Stimulated activated naive B cell treated with anti-CD40 and anti-IgM and Interleukin-4, amounts not matched to agents 10 μg/mL and 1 μg/mL and 100 μg/mL, for 72 hours (primary cell): ENCODE measurements around the gene PACS1.
A peak's percentile ranks its signal among the peaks of the same experiment; 100 is the strongest.

Experiments used
- ATAC-seq, 2 donors: fragments of 150-1000 bp; cut with Tn5 transposase; replicated peaks; 2 replicates each; pipeline ENCODE4 v1.10.0; 2021; ENCODE audit warnings: moderate library complexity in 1 of 2
- DNase-seq: peaks from one replicate; pipeline ENCODE4 v3.0.0; 2021
- H3K27ac Mint-ChIP-seq: one replicate; pipeline ENCODE4 v1.8.0; 2022; ENCODE audit warnings: mild to moderate bottlenecking, mixed read lengths
- H3K27me3 Mint-ChIP-seq, 2 donors: one replicate each; pipeline ENCODE4 v1.8.0; 2022; ENCODE audit warnings: mixed read lengths in 2 of 2
- H3K36me3 Mint-ChIP-seq, 2 donors: one replicate each; pipeline ENCODE4 v1.8.0; 2022; ENCODE audit warnings: mixed read lengths in 2 of 2, mild to moderate bottlenecking in 1 of 2
- H3K4me1 Mint-ChIP-seq, 2 donors: one replicate each; pipeline ENCODE4 v1.8.0; 2022; ENCODE audit warnings: mixed read lengths in 2 of 2, mild to moderate bottlenecking in 1 of 2
- H3K4me3 Mint-ChIP-seq, 2 donors: one replicate each; pipeline ENCODE4 v1.8.0; 2022; ENCODE audit warnings: mild to moderate bottlenecking in 2 of 2, mixed read lengths in 2 of 2, moderate library complexity in 1 of 2
- H3K9me3 Mint-ChIP-seq, 2 donors: one replicate each; pipeline ENCODE4 v1.8.0; 2022; ENCODE audit warnings: mixed read lengths in 2 of 2, mild to moderate bottlenecking in 1 of 2

Gene PACS1

DNA sequence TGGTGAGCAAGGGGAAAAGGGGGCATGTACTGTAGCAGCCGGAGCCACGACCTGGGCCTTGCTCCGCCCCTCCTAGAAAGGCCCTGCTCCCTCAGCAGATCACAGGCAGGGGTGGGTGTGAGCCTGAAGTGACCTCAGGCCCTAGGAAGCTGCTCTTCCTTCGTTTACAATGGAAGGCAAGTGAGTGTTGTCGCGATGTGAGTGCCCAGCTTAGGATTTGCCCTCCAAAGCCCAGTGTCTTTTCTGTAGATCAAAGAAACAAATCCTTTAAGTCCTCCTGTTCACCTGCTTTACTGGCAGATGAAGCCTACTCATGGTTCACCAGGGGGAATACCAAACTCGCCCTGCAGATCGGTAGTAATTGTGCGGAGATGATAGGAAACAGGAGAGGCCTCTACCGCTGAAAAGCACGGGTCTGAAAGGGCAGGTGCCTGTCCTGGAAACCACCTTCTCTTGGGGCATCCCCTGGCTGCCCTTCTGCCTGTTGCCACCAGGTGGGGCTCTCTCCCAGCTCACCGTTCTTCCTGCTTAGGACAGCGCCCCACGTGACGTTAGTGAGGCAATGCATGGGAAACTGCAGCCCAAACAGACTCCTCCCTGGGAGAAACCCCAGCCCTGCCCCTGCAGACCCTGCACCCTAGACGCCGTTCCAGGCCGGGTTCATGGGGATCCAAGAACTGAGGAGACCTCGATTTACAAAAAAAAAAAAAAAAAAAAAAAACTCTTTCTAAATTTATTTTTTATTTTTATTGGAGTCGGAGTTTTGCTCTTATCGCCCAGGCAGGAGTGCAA lies 152.5 kb downstream of the PACS1 start:
- DNase-seq (peak; percentile 92), ATAC-seq (peak; percentile 95)
- peaks cover 24 to 26% of the 10 kb centered on the region in 2 donors for H3K4me1 Mint-ChIP-seq
- no peaks in the 10 kb centered on the region for H3K9me3 Mint-ChIP-seq
- peak overlapping the region; percentile 10 to 76 for H3K4me3 Mint-ChIP-seq
- H3K36me3 Mint-ChIP-seq = peaks cover 40 to 47% of the 10 kb centered on the region in 2 donors
- H3K27me3 Mint-ChIP-seq = no peaks in the 10 kb centered on the region
- H3K27ac Mint-ChIP-seq = peak overlapping the region; percentile 95

DNA sequence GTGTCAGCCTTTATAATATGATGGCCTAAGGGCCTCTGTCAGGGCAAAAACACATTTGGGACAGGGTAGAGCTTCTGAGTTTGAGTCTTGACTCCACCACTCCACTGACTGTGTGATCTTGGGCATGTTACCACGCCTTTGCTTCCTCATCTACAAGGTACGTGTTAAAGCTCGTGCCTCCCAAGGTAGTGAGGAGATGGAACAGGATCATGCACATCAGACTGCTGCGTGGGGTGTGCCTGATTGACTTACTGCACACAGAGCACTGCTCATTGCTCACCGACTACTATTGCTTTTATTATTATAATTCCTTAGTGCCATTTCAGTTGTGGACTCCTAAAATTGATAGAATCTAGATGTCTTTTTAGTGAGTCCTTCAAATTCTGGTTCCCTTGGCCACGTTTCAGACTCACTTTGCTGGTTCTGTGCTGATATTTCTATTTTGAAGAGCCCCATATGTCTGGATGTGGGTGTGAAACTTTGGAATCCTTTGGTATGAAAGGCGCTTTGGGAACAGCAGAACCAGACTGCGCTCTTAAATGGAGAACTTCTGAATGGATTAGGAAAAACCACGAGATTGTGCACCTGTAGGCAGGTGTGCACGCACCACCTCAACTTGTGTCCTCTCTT lies 154.3 kb downstream of the PACS1 start:
- Mint-ChIP-seq H3K9me3 (no peaks in the 10 kb centered on the region), H3K36me3 (peaks cover 37 to 45% of the 10 kb centered on the region in 2 donors), H3K4me3 (no peak overlapping the region), H3K4me1 (peaks cover 24% of the 10 kb centered on the region in 2 donors), H3K27ac (no peak overlapping the region), H3K27me3 (no peaks in the 10 kb centered on the region)
- ATAC-seq (no peak), DNase-seq (no peak)

DNA sequence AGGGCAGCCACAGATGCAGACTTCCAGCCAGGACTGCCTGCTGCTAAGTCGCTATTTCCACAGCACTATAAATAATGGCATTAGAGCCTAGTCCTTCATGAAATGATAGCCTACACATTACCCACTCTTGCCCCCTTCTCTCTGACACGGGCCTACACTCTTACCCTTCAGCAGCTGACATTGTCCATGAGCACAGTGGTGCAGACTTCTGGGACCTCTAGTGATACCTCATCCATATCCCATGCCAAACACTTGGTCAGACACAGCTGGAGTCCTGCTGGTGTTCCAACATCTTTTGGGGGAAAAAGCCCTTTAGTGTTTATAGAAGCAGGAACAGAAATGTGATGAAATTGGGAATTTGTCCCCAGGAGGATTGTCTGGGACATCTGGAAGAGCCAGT lies 155.0 kb downstream of the PACS1 start:
- peaks cover 24 to 27% of the 10 kb centered on the region in 2 donors for H3K4me1 Mint-ChIP-seq
- H3K27me3 Mint-ChIP-seq = no peaks in the 10 kb centered on the region
- no peak overlapping the region for H3K27ac Mint-ChIP-seq

DNA sequence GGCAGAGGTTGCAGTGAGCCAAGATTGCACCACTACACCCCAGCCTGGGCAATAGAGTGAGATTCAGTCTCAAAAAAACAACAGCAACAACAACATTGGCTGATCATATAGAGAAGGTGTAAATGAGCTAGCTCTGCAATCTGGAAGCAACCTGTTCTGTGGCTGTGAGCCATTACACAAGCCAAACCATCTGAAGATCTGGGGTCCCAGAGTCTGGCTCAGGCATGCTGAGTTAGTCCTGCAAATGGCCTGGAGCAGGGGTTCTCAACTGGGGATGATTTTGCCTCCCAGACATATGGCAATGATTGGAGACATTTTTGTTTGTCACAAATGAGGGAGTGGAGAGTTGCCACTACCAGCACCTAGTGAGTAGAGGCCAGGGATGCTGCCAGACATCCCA lies 156.0 kb downstream of the PACS1 start:
- ATAC-seq (no peak), DNase-seq (no peak)
- H3K9me3 Mint-ChIP-seq = no peaks in the 10 kb centered on the region
- no peak overlapping the region for H3K4me3 Mint-ChIP-seq
- H3K27me3 Mint-ChIP-seq = no peaks in the 10 kb centered on the region
- H3K27ac Mint-ChIP-seq = no peak overlapping the region
- peaks cover 17 to 19% of the 10 kb centered on the region in 2 donors for H3K4me1 Mint-ChIP-seq
- peaks cover 37 to 41% of the 10 kb centered on the region in 2 donors for H3K36me3 Mint-ChIP-seq

More for the DNA sequence above, 155.0 kb downstream of the PACS1 start:
- no peak overlapping the region for H3K4me3 Mint-ChIP-seq
- ATAC-seq = no peak
- peaks cover 36 to 44% of the 10 kb centered on the region in 2 donors for H3K36me3 Mint-ChIP-seq
- H3K9me3 Mint-ChIP-seq = no peaks in the 10 kb centered on the region
- no peak for DNase-seq

DNA sequence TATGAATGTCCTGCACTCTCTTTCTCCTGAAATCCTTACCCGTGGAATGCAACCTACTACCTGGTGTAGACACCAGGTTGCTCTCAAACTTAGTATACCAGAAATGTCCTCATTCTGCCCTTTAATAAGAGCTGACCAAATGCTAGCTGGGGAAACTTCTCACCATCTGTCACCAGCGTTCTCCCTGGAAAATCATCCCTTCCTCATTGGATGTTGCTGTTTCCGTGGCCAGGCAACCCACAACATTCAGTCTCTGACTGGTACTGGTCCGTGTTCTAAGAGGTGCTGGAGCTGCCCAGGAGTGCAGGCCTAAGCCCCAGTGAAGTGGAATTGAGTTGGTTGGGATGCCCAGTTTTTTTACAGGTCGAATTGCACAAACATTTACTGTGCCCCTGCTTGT lies 157.6 kb downstream of the PACS1 start:
- Mint-ChIP-seq H3K27ac (no peak overlapping the region), H3K4me3 (no peak overlapping the region), H3K9me3 (no peaks in the 10 kb centered on the region), H3K27me3 (no peaks in the 10 kb centered on the region), H3K36me3 (peaks cover 39 to 45% of the 10 kb centered on the region in 2 donors), H3K4me1 (peaks cover 1 to 5% of the 10 kb centered on the region in 2 donors)
- ATAC-seq (no peak), DNase-seq (no peak)

DNA sequence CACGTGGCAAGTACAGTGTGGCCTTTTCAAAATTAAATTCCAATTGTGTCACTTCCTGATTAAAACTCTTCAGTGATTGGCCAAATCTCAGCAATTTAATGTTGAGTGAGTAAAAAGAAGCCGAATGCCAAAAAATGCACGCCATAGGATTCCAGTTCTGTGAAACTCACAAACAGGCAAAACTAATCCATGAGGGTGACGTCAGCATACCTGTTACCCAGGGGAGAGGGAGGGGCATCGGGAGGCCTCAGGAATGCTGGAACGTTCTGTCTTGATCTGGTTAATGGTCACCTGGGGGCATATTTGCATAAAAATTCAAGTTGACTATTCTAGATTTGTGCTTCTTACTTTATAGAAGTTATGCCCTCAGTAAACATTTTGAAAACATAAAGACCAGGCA lies 158.4 kb downstream of the PACS1 start:
- ATAC-seq (no peak), DNase-seq (no peak)
- Mint-ChIP-seq H3K4me1 (peaks cover 0 to 4% of the 10 kb centered on the region in 2 donors), H3K4me3 (no peak overlapping the region), H3K36me3 (peaks cover 47 to 53% of the 10 kb centered on the region in 2 donors), H3K27ac (peak overlapping the region; percentile 81), H3K27me3 (no peaks in the 10 kb centered on the region), H3K9me3 (no peaks in the 10 kb centered on the region)

DNA sequence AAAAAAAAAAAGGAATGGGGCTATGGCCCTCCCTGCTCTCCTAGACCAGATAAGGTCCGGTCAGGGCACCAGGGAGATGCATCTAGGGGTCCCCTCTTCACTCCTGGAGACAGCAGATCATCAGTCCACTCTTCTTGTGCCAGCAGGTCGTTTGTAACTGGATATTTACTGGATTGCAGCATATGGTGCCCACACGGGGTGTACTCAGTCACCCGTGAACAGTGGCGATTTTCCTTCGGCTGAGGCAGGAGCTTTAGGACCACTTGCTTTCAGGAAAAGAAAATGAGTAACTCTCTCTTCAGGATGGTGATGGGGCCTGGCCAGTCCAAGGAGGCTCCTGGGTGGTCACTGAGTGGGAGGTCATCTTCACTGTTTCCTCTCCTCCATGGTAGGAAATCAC lies 160.1 kb downstream of the PACS1 start:
- Mint-ChIP-seq H3K27ac (peak overlapping the region; percentile 25), H3K36me3 (peaks cover 49 to 65% of the 10 kb centered on the region in 2 donors), H3K4me3 (no peak overlapping the region), H3K4me1 (peaks cover 0 to 4% of the 10 kb centered on the region in 2 donors), H3K9me3 (no peaks in the 10 kb centered on the region), H3K27me3 (no peaks in the 10 kb centered on the region)
- DNase-seq (no peak), ATAC-seq (no peak)

DNA sequence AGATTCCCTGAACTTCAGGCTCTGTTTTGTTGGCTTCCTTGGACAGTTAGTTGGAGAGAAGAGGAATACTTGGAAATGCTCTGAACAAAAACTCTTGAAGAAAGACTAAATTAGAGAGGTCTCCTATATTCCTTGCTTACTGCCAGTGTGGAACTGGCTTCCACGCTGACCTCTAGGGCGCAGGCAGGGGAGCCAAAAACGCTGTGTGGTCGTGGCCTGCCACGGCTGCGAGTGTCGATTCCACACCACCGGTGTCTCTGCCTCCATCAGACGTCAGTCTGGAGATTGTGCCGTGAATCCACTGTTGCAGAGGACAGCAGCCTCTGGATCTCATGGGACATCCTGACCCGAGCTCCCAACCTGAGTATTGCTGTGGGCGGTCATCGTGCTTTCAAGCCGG lies 160.9 kb downstream of the PACS1 start:
- no peak for ATAC-seq
- no peak overlapping the region for H3K27ac Mint-ChIP-seq
- no peaks in the 10 kb centered on the region for H3K27me3 Mint-ChIP-seq
- DNase-seq = no peak
- H3K9me3 Mint-ChIP-seq = no peaks in the 10 kb centered on the region
- H3K36me3 Mint-ChIP-seq = peaks cover 54 to 72% of the 10 kb centered on the region in 2 donors
- peaks cover 0 to 4% of the 10 kb centered on the region in 2 donors for H3K4me1 Mint-ChIP-seq
- H3K4me3 Mint-ChIP-seq = no peak overlapping the region

DNA sequence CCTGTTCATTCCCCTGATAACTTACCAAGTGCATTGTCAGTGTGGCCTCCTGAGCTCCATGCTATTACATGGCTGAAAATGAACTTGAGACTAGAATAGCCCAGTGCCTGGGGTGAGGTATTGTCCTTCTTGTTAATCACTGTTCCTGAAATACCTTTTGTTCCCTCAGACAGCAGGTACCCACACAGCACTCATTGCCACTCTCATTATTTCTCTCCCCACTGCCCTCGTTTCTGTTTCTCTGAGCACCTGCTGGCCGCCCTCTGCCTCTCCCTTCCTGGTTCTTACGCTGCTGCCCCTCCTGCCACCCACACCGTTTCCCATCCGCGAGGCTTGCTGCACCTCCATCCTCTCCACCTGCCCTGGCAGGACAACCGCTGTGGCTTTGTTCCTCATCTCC lies 161.5 kb downstream of the PACS1 start:
- no peak for DNase-seq
- no peaks in the 10 kb centered on the region for H3K9me3 Mint-ChIP-seq
- H3K36me3 Mint-ChIP-seq = peaks cover 55 to 72% of the 10 kb centered on the region in 2 donors
- peaks cover 0 to 2% of the 10 kb centered on the region in 2 donors for H3K4me1 Mint-ChIP-seq
- no peak for ATAC-seq
- H3K27ac Mint-ChIP-seq = peak overlapping the region; percentile 27
- H3K27me3 Mint-ChIP-seq = no peaks in the 10 kb centered on the region
- H3K4me3 Mint-ChIP-seq = no peak overlapping the region

DNA sequence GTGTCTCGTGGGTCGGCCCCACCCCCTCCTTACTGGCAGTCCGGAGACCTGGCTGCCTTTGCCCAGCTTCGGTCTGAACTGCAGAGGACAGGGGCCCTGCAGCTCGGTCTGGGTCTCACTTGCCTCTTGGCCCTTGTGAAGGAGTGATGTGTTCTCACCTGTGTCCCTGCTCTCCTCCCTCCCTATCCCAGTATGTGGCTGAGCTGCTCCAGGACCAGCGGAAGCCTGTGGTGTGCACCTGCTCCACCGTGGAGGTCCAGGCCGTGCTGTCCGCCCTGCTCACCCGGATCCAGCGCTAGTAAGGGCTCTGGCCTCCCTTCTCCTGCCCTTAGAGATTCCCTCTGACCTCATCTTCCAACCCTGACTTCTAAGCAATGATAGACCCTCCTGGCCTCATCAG lies 162.7 kb downstream of the PACS1 start:
- Mint-ChIP-seq H3K4me3 (no peak overlapping the region), H3K4me1 (peaks cover 0 to 2% of the 10 kb centered on the region in 2 donors), H3K27ac (peak overlapping the region; percentile 3), H3K9me3 (no peaks in the 10 kb centered on the region), H3K27me3 (no peaks in the 10 kb centered on the region), H3K36me3 (peaks cover 62 to 73% of the 10 kb centered on the region in 2 donors)
- ATAC-seq (no peak), DNase-seq (no peak)

DNA sequence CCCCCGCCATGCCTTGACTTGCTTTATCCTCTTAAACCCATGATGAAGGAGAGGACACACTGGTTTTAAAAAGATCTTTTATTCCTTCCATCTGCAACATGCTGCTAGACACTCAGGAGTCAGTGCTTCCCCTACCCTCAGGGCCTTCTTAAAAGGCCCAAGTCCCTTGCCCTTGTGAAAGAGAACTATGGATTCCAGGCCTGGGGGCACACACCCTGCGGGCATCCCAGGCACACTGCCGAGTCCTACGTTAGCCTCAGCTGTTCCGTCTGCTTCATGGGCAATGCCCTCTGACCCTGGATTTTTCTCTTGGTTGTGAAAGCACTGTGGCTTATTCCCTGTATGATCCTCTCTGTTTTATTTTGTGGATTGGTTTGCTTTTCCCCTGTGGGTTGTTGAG lies 163.2 kb downstream of the PACS1 start:
- DNase-seq (no peak), ATAC-seq (no peak)
- peaks cover 63 to 69% of the 10 kb centered on the region in 2 donors for H3K36me3 Mint-ChIP-seq
- H3K9me3 Mint-ChIP-seq = no peaks in the 10 kb centered on the region
- no peaks in the 10 kb centered on the region for H3K27me3 Mint-ChIP-seq
- H3K4me3 Mint-ChIP-seq = no peak overlapping the region
- peaks cover 0 to 2% of the 10 kb centered on the region in 2 donors for H3K4me1 Mint-ChIP-seq
- H3K27ac Mint-ChIP-seq = peak overlapping the region; percentile 56

DNA sequence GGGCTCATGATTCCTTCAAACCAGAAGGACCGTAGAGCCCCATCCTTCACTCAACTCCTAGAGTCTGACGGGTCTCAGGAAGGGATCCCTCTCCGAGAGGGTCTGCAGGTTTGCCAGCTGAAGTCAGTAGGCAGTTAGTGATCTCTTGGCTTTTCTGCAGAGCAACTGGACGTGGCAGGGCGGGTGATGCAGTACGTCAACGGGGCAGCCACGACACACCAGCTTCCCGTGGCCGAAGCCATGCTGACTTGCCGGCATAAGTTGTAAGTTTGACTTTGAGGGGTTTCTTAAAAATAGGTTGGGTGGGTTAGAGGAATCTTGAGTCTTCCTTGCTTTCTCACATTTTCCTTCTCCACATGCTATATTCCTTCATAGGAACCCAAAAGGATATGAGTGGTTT lies 165.1 kb downstream of the PACS1 start:
- Mint-ChIP-seq H3K27me3 (no peaks in the 10 kb centered on the region), H3K27ac (no peak overlapping the region), H3K4me1 (peaks cover 0 to 2% of the 10 kb centered on the region in 2 donors), H3K36me3 (peaks cover 55 to 71% of the 10 kb centered on the region in 2 donors), H3K4me3 (no peak overlapping the region), H3K9me3 (no peaks in the 10 kb centered on the region)
- no peak for DNase-seq
- no peak for ATAC-seq

DNA sequence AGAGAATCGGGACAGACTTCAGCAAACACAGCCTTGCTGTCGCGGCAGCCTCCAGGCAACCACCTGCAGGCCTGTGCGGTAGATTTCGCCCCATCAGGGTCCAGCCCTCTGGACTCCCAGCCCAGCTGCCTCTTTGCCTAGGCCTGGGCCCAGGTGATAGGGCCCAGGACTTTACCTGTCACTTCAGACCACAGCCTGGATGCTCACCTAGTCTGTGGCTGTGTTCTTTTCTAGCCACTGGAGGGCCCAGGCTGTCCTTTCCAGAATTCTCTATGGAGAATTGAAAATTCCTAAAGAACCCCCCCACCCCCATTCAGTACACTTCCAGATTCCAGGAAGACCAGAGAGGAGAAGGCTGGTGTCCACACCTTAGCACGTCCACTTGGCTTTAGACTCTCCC lies 167.8 kb downstream of the PACS1 start:
- ATAC-seq = no peak
- Mint-ChIP-seq H3K36me3 (peaks cover 51 to 70% of the 10 kb centered on the region in 2 donors), H3K4me1 (peaks cover 17 to 23% of the 10 kb centered on the region in 2 donors), H3K27me3 (no peaks in the 10 kb centered on the region), H3K9me3 (no peaks in the 10 kb centered on the region), H3K27ac (no peak overlapping the region), H3K4me3 (no peak overlapping the region)
- no peak for DNase-seq

DNA sequence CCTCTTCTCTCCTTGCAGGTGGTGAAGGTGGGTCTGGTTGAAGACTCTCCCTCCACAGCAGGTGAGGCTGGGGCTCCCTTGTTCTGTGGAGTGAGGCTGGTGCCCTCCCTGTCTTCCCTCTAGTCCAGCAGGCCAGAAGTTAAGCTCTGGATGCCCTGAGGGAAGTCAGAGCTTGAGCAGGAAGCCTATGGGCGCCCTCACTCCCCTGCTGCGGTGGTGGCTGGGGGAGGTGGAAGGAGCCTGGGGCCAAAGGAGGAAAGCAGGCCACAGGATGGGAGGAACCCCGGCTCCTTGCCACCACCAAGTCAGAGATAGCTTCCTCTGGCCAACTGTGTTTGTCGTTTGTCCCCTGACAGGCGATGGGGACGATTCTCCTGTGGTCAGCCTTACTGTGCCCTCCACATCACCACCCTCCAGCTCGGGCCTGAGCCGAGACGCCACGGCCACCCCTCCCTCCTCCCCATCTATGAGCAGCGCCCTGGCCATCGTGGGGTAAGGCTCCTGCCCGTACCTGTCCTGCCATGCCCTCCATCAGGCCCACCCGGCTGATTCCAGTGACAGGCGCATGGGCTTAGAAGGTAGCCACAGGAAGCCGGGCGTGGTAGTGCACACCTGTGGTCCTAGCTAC lies 168.8 kb downstream of the PACS1 start:
- no peak for DNase-seq
- no peaks in the 10 kb centered on the region for H3K9me3 Mint-ChIP-seq
- no peaks in the 10 kb centered on the region for H3K27me3 Mint-ChIP-seq
- ATAC-seq = no peak
- H3K36me3 Mint-ChIP-seq = peaks cover 48 to 67% of the 10 kb centered on the region in 2 donors
- no peak overlapping the region for H3K4me3 Mint-ChIP-seq
- peaks cover 23 to 28% of the 10 kb centered on the region in 2 donors for H3K4me1 Mint-ChIP-seq
- H3K27ac Mint-ChIP-seq = no peak overlapping the region
